Measurements from ENCODE around the gene TLCD5. TPM values are rescaled to one million over a fixed set of nuclear protein-coding genes. Genes with fewer than 3 reads are reported as not detected.

TLCD5 gene
- total and polyA plus RNA-seq, 4 donors = 15.7 to 18.6 (median 16.5) TPM

DNA sequence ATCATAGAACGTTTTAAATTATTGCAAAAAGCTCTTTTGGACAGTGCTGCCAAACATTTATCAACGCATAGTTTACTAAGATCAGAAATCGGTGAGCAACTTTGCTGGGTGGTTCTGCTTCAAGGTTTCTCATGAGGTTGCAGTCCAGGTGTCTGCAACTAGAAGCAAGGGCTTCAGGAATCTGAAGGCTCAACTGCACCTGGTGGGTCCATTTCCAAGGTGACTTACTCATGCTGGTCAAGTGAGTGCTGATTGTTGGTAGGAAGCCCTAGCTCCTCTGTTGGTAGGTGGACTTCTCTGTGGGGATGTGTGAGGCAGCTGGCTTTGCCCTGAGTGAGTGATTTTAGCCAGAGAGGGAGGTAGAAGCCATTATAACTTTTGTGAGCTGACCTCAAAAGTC, 33.6 kb downstream of the TLCD5 start:
- Histone ChIP-seq H3K9me3 (ENCODE audit: control insufficient read depth, insufficient read depth, low read length) (no peaks in the 10 kb centered on the region), H3K4me1 (ENCODE audit: control insufficient read depth, insufficient read depth, low read length) (no peaks in the 10 kb centered on the region), H3K27me3 (ENCODE audit: control insufficient read depth, insufficient read depth, low read length) (no peaks in the 10 kb centered on the region), H3K36me3 (ENCODE audit: control insufficient read depth, insufficient read depth, low read length) (no peaks in the 10 kb centered on the region), H3K27ac (ENCODE audit: low read depth, low read length) (no peak overlapping the region), H3K4me3 (ENCODE audit: low read depth, low read length) (no peak overlapping the region)
- 100% methylated on average over 3 of the region's 3 CpGs for WGBS (ENCODE audit: insufficient coverage)
- DNase-seq (ENCODE audit: low read depth in 4 of 6, low spot score in 6 of 6) = no peak

DNA sequence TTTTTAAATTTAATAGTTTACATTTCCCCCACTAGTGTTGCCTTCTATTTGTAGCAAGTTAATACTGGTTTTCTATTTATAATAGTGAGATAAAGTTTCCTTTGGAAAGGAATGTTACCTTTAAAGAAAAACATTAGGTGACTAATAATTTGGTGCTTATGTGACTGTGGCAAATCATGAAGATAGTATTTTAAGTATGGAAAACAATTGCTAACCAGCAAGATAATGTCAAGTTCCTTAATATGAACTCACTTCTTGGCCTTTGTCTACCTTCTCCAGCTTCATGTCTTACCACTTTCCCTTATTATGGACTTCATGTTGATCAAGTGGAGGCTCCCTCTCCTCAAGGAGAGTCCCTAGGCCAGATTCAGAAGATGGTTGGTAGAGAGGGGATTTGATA, 38.3 kb downstream of the TLCD5 start:
- Histone ChIP-seq H3K9me3 (ENCODE audit: control insufficient read depth, insufficient read depth, low read length) (no peaks in the 10 kb centered on the region), H3K27me3 (ENCODE audit: control insufficient read depth, insufficient read depth, low read length) (no peaks in the 10 kb centered on the region), H3K27ac (ENCODE audit: low read depth, low read length) (no peak overlapping the region), H3K4me1 (ENCODE audit: control insufficient read depth, insufficient read depth, low read length) (no peaks in the 10 kb centered on the region), H3K4me3 (ENCODE audit: low read depth, low read length) (no peak overlapping the region), H3K36me3 (ENCODE audit: control insufficient read depth, insufficient read depth, low read length) (no peaks in the 10 kb centered on the region)
- no peak for DNase-seq (ENCODE audit: low read depth in 4 of 6, low spot score in 6 of 6)

DNA sequence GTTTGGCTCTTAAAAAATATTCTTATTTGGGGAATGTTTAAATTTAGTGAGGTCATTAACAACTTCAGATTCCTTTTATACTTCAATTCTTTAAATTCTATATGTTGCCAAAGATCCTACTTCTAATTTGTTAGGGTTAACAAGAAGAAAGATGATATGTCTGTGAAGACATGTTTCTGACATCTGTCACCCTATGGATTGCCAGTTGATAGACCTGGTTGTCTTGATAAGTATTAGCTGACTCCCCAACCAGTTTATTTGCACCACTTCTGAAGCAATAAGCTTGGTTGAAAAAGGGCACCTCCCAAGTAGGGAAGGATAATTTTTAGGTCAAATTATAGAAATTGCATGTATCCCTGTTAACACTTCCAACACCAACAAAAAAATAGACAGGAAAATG, 40.4 kb downstream of the TLCD5 start:
- Histone ChIP-seq H3K36me3 (ENCODE audit: control insufficient read depth, insufficient read depth, low read length) (no peaks in the 10 kb centered on the region), H3K27ac (ENCODE audit: low read depth, low read length) (no peak overlapping the region), H3K4me1 (ENCODE audit: control insufficient read depth, insufficient read depth, low read length) (no peaks in the 10 kb centered on the region), H3K9me3 (ENCODE audit: control insufficient read depth, insufficient read depth, low read length) (no peaks in the 10 kb centered on the region), H3K27me3 (ENCODE audit: control insufficient read depth, insufficient read depth, low read length) (no peaks in the 10 kb centered on the region), H3K4me3 (ENCODE audit: low read depth, low read length) (no peak overlapping the region)
- DNase-seq (ENCODE audit: low read depth in 4 of 6, low spot score in 6 of 6) = no peak

DNA sequence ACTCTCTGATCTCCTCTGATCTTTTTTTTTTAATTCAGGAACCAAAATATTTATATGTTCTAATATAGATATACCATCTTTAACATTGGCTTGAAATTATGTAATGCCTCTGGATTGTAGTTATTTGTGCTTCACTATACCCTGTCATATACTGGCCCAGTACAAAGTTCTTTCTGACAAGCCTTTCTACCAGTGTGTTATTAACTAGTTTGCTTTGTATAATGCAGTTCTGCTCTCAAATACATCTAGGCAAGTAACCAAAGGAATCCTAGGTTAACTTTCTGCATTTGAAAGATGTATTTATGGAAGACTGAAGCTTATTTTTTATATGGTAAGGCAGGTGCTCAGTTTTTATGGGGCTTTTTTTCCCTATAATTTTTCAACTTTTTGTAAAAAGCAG, 47.2 kb downstream of the TLCD5 start:
- Histone ChIP-seq H3K27me3 (ENCODE audit: control insufficient read depth, insufficient read depth, low read length) (no peaks in the 10 kb centered on the region), H3K4me1 (ENCODE audit: control insufficient read depth, insufficient read depth, low read length) (no peaks in the 10 kb centered on the region), H3K36me3 (ENCODE audit: control insufficient read depth, insufficient read depth, low read length) (no peaks in the 10 kb centered on the region), H3K4me3 (ENCODE audit: low read depth, low read length) (no peak overlapping the region), H3K9me3 (ENCODE audit: control insufficient read depth, insufficient read depth, low read length) (no peaks in the 10 kb centered on the region), H3K27ac (ENCODE audit: low read depth, low read length) (no peak overlapping the region)
- no peak for DNase-seq (ENCODE audit: low read depth in 4 of 6, low spot score in 6 of 6)

DNA sequence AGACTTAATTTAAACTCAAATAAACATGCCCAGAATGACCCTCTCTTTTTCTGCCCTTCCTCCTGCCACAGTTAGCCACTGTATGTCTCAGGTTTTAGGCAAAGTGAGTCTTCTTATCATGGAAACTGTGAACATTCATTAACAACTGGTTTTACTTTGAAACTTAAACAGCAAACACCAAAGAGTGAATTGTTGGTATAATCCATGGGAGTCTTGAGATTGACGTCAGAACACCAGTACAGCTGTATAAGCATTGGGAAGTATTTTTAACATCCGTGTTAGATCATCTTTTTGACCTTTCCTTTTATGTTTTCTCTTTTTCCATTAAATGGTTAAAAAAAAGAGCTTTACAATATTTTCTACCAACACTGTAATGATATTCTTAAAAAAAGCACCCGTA, 50.0 kb downstream of the TLCD5 start:
- Histone ChIP-seq H3K27me3 (ENCODE audit: control insufficient read depth, insufficient read depth, low read length) (no peaks in the 10 kb centered on the region), H3K4me3 (ENCODE audit: low read depth, low read length) (no peak overlapping the region), H3K36me3 (ENCODE audit: control insufficient read depth, insufficient read depth, low read length) (no peaks in the 10 kb centered on the region), H3K4me1 (ENCODE audit: control insufficient read depth, insufficient read depth, low read length) (no peaks in the 10 kb centered on the region), H3K9me3 (ENCODE audit: control insufficient read depth, insufficient read depth, low read length) (peaks cover 2% of the 10 kb centered on the region), H3K27ac (ENCODE audit: low read depth, low read length) (peak overlapping the region; percentile 59)
- whole genome bisulfite sequencing (ENCODE audit: insufficient coverage) = no CpG with 5 or more reads among the region's 3 CpGs
- DNase-seq (ENCODE audit: low read depth in 4 of 6, low spot score in 6 of 6) = peak in 1 of 6 donors; percentile 48

DNA sequence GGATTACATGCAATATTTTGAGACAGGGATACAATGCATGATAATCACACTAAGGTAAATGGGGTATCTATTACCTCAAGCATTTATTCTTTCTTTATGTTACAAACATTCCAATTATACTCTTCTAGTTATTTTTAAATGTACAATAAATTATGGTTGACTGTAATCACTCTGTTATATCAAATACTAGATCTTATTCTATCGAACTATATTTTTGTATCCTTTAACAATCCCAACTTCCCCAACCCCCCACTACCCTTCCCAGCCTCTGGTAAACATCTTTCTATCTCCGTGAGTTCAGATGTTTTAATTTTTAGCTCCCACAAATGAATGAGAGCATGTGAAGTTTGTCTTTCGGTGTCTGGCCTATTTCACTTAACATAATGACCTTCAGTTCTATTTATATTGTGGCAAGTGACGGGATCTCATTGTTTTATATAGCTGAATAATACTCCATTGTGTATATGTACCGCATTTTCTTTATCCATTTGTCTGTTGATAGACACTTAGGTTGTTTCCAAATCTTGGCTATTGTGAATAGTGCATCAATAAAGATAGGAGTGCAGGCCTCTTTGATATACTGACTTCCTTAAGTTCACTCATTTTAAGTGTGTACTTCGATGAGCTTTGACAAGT, 51.6 kb downstream of the TLCD5 start:
- Histone ChIP-seq H3K36me3 (ENCODE audit: control insufficient read depth, insufficient read depth, low read length) (no peaks in the 10 kb centered on the region), H3K9me3 (ENCODE audit: control insufficient read depth, insufficient read depth, low read length) (peaks cover 2% of the 10 kb centered on the region), H3K27me3 (ENCODE audit: control insufficient read depth, insufficient read depth, low read length) (no peaks in the 10 kb centered on the region), H3K4me1 (ENCODE audit: control insufficient read depth, insufficient read depth, low read length) (no peaks in the 10 kb centered on the region), H3K4me3 (ENCODE audit: low read depth, low read length) (no peak overlapping the region), H3K27ac (ENCODE audit: low read depth, low read length) (no peak overlapping the region)
- no CpG with 5 or more reads among the region's 6 CpGs for WGBS (ENCODE audit: insufficient coverage)
- DNase-seq (ENCODE audit: low read depth in 4 of 6, low spot score in 6 of 6) = no peak

DNA sequence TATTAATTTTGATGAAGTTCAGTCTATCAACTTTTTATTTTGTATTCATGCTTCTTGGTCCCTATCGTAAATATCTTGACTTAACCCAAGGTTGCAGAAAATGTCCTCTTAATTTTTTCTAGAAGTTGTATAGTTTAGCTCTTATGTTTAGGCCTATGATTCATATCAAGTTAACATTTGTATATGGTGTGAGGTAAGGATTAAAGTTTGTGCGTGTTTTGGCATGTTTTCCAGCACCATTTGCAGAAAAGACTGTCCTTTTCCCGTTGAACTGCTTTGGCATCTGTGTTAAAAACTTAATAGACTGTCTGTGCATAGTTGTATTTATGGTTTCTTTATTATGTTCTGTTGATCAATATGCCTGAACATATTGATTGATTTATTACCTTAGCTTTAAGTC, 53.4 kb downstream of the TLCD5 start:
- DNase-seq (ENCODE audit: low read depth in 4 of 6, low spot score in 6 of 6) = no peak
- H3K36me3 ChIP-seq (ENCODE audit: control insufficient read depth, insufficient read depth, low read length) = no peaks in the 10 kb centered on the region
- no CpG with 5 or more reads among the region's 3 CpGs for WGBS (ENCODE audit: insufficient coverage)
- no peaks in the 10 kb centered on the region for H3K27me3 ChIP-seq (ENCODE audit: control insufficient read depth, insufficient read depth, low read length)
- peaks cover 2% of the 10 kb centered on the region for H3K9me3 ChIP-seq (ENCODE audit: control insufficient read depth, insufficient read depth, low read length)
- no peak overlapping the region for H3K27ac ChIP-seq (ENCODE audit: low read depth, low read length)
- H3K4me3 ChIP-seq (ENCODE audit: low read depth, low read length) = no peak overlapping the region
- H3K4me1 ChIP-seq (ENCODE audit: control insufficient read depth, insufficient read depth, low read length) = no peaks in the 10 kb centered on the region

DNA sequence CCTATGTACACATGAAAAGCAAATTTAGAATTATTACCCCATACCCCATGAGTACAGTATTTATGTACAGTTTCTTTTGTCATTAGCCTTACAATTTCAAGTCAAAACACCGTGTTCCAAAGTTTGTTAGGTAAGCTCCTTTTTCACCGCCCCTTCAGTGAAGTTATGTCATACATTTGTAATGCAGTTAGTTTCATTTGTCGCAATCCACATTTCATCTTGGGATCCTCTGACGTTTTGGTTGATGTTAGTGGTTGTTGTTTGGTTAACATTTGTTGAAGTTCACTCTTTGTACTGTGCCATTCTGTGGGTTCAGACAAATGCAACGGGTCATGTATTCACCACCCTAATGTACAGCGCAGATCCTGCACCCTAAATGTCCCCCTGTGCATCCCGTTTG, 56.3 kb downstream of the TLCD5 start:
- 100% methylated on average over 2 of the region's 7 CpGs for WGBS (ENCODE audit: insufficient coverage)
- Histone ChIP-seq H3K4me1 (ENCODE audit: control insufficient read depth, insufficient read depth, low read length) (no peaks in the 10 kb centered on the region), H3K27ac (ENCODE audit: low read depth, low read length) (no peak overlapping the region), H3K36me3 (ENCODE audit: control insufficient read depth, insufficient read depth, low read length) (no peaks in the 10 kb centered on the region), H3K9me3 (ENCODE audit: control insufficient read depth, insufficient read depth, low read length) (peaks cover 2% of the 10 kb centered on the region), H3K4me3 (ENCODE audit: low read depth, low read length) (no peak overlapping the region), H3K27me3 (ENCODE audit: control insufficient read depth, insufficient read depth, low read length) (no peaks in the 10 kb centered on the region)
- DNase-seq (ENCODE audit: low read depth in 4 of 6, low spot score in 6 of 6) = no peak

Small RNA genes within 50 kb of the gene (small RNA-seq; reads per million reads assigned to genes)
- gene RF00100 (ENCODE audit: low replicate concordance) = 5,798 reads per million, percentile 100 among the genes with 10 or more reads in this experiment

Other genes with a start within 250 kb of the TLCD5 start
- gene TRIM29, start 187.2 kb upstream of the TLCD5 start, total RNA-seq = 1 to 10 TPM in 1 of 2 donors, under 1 TPM in 1; 0.94 to 1.7 TPM
- 1 to 10 TPM; 1.4 to 1.9 TPM for gene TRIM29, start 187.2 kb upstream of the TLCD5 start, polyA plus RNA-seq (ENCODE audit: insufficient read length in 2 of 2)
- 10 to 100 TPM in 1 of 2 donors, 1 to 10 TPM in 1; 9.5 to 37.5 TPM for gene OAF, start 114.3 kb upstream of the TLCD5 start, total RNA-seq
- gene OAF, start 114.3 kb upstream of the TLCD5 start, polyA plus RNA-seq (ENCODE audit: insufficient read length in 2 of 2) = 10 to 100 TPM in 1 of 2 donors, 1 to 10 TPM in 1; 9.3 to 27.5 TPM
- gene POU2F3, start 85.2 kb upstream of the TLCD5 start, total RNA-seq = not detected
- under 1 TPM in 1 of 2 donors, not detected in 1; 0.38 TPM for gene POU2F3, start 85.2 kb upstream of the TLCD5 start, polyA plus RNA-seq (ENCODE audit: insufficient read length in 2 of 2)
- gene ARHGEF12, start 11.1 kb downstream of the TLCD5 start, total RNA-seq = 100 to 1,000 TPM; 112 to 179 TPM
- gene ARHGEF12, start 11.1 kb downstream of the TLCD5 start, polyA plus RNA-seq (ENCODE audit: insufficient read length in 2 of 2) = 10 to 100 TPM; 67.9 to 89.9 TPM
- gene GRIK4, start 186.4 kb downstream of the TLCD5 start, total RNA-seq = 1 to 10 TPM; 5.2 to 6.1 TPM
- 10 to 100 TPM; 18.4 to 23.2 TPM for gene GRIK4, start 186.4 kb downstream of the TLCD5 start, polyA plus RNA-seq (ENCODE audit: insufficient read length in 2 of 2)

Data from spinal cord (tissue), 10 donors.